ENCODE results near the gene EMX2. TPM values are rescaled to one million over a fixed set of nuclear protein-coding genes. Genes with fewer than 3 reads are reported as not detected.
"Not testable (repeated sequence)": the region's sequence is repeated elsewhere in the genome, so short reads cannot be mapped to it uniquely, and the experiment has no call there.

EMX2 gene
- total RNA-seq, 8 experiments from 2014 or later: 0.05 to 14.8 (median 0.86) TPM

GRCh38 chr10:117578999-117579590 lies 36.5 kb downstream of the EMX2 start:
- in situ Hi-C loops (cut with MboI; ENCODE audit: low pct_unique_long_range_greater_than_20kb in 2 of 9, low sequenced_read_pairs in 9 of 9, unreplicated experiment in 9 of 9): no loop called here
- H3K4me1 ChIP-seq (replicated peaks in 1 of 2): no peaks in the 10 kb centered on the region
- no peak overlapping the region for H3K4me3 ChIP-seq
- no peak overlapping the region for H3K27ac ChIP-seq
- no peak for ATAC-seq (replicated peaks in 6 of 8)
- 60 to 100% (median 80%) methylated on average over 1 to 5 of the region's 5 CpGs; no CpG with 5 or more reads in 1 of the 10 experiments for WGBS, 10 experiments

- 0 to 100% (median 63%) methylated on average over 1 to 2 of the region's 2 CpGs; no CpG with 5 or more reads in 1 of the 10 experiments for WGBS, 10 experiments
- no peaks in the 10 kb centered on the region for H3K4me1 ChIP-seq (replicated peaks in 1 of 2)
- no peak overlapping the region for H3K27ac ChIP-seq
- no peak for ATAC-seq (replicated peaks in 6 of 8)
- in situ Hi-C loops (cut with MboI; ENCODE audit: low pct_unique_long_range_greater_than_20kb in 2 of 9, low sequenced_read_pairs in 9 of 9, unreplicated experiment in 9 of 9): no loop called here
- H3K4me3 ChIP-seq: no peak overlapping the region
Measured at GRCh38 chr10:117581961-117582360, 39.4 kb downstream of the EMX2 start.

GRCh38 chr10:117584831-117585230 lies 42.3 kb downstream of the EMX2 start:
- ATAC-seq (replicated peaks in 6 of 8); H3K27ac ChIP-seq; in situ Hi-C loops (cut with MboI; ENCODE audit: low pct_unique_long_range_greater_than_20kb in 2 of 9, low sequenced_read_pairs in 9 of 9, unreplicated experiment in 9 of 9); H3K4me1 ChIP-seq (replicated peaks in 1 of 2); H3K4me3 ChIP-seq: not testable (repeated sequence)
- 13 to 83% (median 57%) methylated on average over 1 of the region's 2 CpGs; no CpG with 5 or more reads in 6 of the 10 experiments for WGBS, 10 experiments

- WGBS, 10 experiments: 67 to 100% (median 88%) methylated on average over 1 to 4 of the region's 5 CpGs; no CpG with 5 or more reads in 3 of the 10 experiments
- in situ Hi-C loops (cut with MboI; ENCODE audit: low pct_unique_long_range_greater_than_20kb in 2 of 9, low sequenced_read_pairs in 9 of 9, unreplicated experiment in 9 of 9): no loop called here
- Histone ChIP-seq H3K27ac (no peak overlapping the region), H3K4me3 (no peak overlapping the region), H3K4me1 (replicated peaks in 1 of 2) (no peaks in the 10 kb centered on the region)
- no peak for ATAC-seq (replicated peaks in 6 of 8)
Measured at GRCh38 chr10:117587036-117587435, 44.5 kb downstream of the EMX2 start.

- 45 to 96% (median 78%) methylated on average over 3 to 6 of the region's 8 CpGs; no CpG with 5 or more reads in 2 of the 10 experiments for WGBS, 10 experiments
- ATAC-seq (replicated peaks in 6 of 8): no peak
- Histone ChIP-seq H3K4me3 (no peak overlapping the region), H3K27ac (no peak overlapping the region), H3K4me1 (replicated peaks in 1 of 2) (no peaks in the 10 kb centered on the region)
- in situ Hi-C loops (cut with MboI; ENCODE audit: low pct_unique_long_range_greater_than_20kb in 2 of 9, low sequenced_read_pairs in 9 of 9, unreplicated experiment in 9 of 9): no loop called here
Measured at GRCh38 chr10:117590101-117590875, 47.7 kb downstream of the EMX2 start.

GRCh38 chr10:117591043-117591442 lies 48.5 kb downstream of the EMX2 start:
- Histone ChIP-seq H3K27ac (no peak overlapping the region), H3K4me3 (no peak overlapping the region), H3K4me1 (replicated peaks in 1 of 2) (no peaks in the 10 kb centered on the region)
- 14 to 100% (median 73%) methylated on average over 1 to 4 of the region's 4 CpGs; no CpG with 5 or more reads in 3 of the 10 experiments for WGBS, 10 experiments
- in situ Hi-C loops (cut with MboI; ENCODE audit: low pct_unique_long_range_greater_than_20kb in 2 of 9, low sequenced_read_pairs in 9 of 9, unreplicated experiment in 9 of 9): no loop called here
- peak in 2 of 8 experiments; percentile 69 to 71 for ATAC-seq (replicated peaks in 6 of 8)

GRCh38 chr10:117594722-117595121 lies 52.2 kb downstream of the EMX2 start:
- H3K4me3 ChIP-seq: no peak overlapping the region
- ATAC-seq (replicated peaks in 6 of 8): no peak
- no peak overlapping the region for H3K27ac ChIP-seq
- 40 to 84% (median 49%) methylated on average over 1 to 5 of the region's 5 CpGs; no CpG with 5 or more reads in 1 of the 10 experiments for WGBS, 10 experiments
- in situ Hi-C loops (cut with MboI; ENCODE audit: low pct_unique_long_range_greater_than_20kb in 2 of 9, low sequenced_read_pairs in 9 of 9, unreplicated experiment in 9 of 9): no loop called here
- H3K4me1 ChIP-seq (replicated peaks in 1 of 2): no peaks in the 10 kb centered on the region

GRCh38 chr10:117596706-117597105 lies 54.2 kb downstream of the EMX2 start:
- Histone ChIP-seq H3K4me3 (no peak overlapping the region), H3K27ac (no peak overlapping the region), H3K4me1 (replicated peaks in 1 of 2) (no peaks in the 10 kb centered on the region)
- 0 to 100% (median 64%) methylated on average over 1 to 5 of the region's 6 CpGs; no CpG with 5 or more reads in 4 of the 10 experiments for WGBS, 10 experiments
- ATAC-seq (replicated peaks in 6 of 8): no peak
- in situ Hi-C loops (cut with MboI; ENCODE audit: low pct_unique_long_range_greater_than_20kb in 2 of 9, low sequenced_read_pairs in 9 of 9, unreplicated experiment in 9 of 9): no loop called here

- no peaks in the 10 kb centered on the region for H3K4me1 ChIP-seq (replicated peaks in 1 of 2)
- no peak overlapping the region for H3K27ac ChIP-seq
- no peak overlapping the region for H3K4me3 ChIP-seq
- ATAC-seq (replicated peaks in 6 of 8): no peak
- in situ Hi-C loops (cut with MboI; ENCODE audit: low pct_unique_long_range_greater_than_20kb in 2 of 9, low sequenced_read_pairs in 9 of 9, unreplicated experiment in 9 of 9): no loop called here
Measured at GRCh38 chr10:117597216-117597615, 54.7 kb downstream of the EMX2 start.

Other genes starting within 250 kb of the EMX2 start
- gene PDZD8, start 167.3 kb upstream of the EMX2 start, total RNA-seq: 10 to 100 TPM in 7 of 8 experiments, 1 to 10 TPM in 1; 10.0 to 62.1 (median 18.3) TPM